HUES6 (cell line): Measurements from ENCODE around the gene PIGH.

ENCODE experiments used
- H3K27ac ChIP-seq: 2 replicates; pipeline ENCODE4 v1.7.0; 2013; ENCODE audit warnings: low read depth, mild to moderate bottlenecking, low read length, inconsistent platforms
- H3K27me3 ChIP-seq: 2 replicates; pipeline ENCODE4 v1.6.1; 2013; ENCODE audit warnings: low read length; ENCODE audit not compliant: control insufficient read depth, insufficient read depth
- H3K36me3 ChIP-seq: 2 replicates; pipeline ENCODE4 v1.6.1; 2013; ENCODE audit warnings: low read length; ENCODE audit not compliant: control insufficient read depth, insufficient read depth
- H3K4me1 ChIP-seq: 2 replicates; pipeline ENCODE4 v1.6.1; 2013; ENCODE audit warnings: low read length; ENCODE audit not compliant: control insufficient read depth, insufficient read depth
- H3K4me3 ChIP-seq: 2 replicates; pipeline ENCODE4 v1.5.1; 2013; ENCODE audit warnings: low read depth, low read length
- H3K9ac ChIP-seq: one replicate; pipeline ENCODE4 v1.6.1; 2013; ENCODE audit warnings: mild to moderate bottlenecking, low read length
- H3K9me3 ChIP-seq: 2 replicates; pipeline ENCODE4 v1.6.1; 2013; ENCODE audit warnings: low read depth, low read length; ENCODE audit not compliant: control insufficient read depth, insufficient read depth

PIGH gene, protein sequence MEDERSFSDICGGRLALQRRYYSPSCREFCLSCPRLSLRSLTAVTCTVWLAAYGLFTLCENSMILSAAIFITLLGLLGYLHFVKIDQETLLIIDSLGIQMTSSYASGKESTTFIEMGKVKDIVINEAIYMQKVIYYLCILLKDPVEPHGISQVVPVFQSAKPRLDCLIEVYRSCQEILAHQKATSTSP

DNA sequence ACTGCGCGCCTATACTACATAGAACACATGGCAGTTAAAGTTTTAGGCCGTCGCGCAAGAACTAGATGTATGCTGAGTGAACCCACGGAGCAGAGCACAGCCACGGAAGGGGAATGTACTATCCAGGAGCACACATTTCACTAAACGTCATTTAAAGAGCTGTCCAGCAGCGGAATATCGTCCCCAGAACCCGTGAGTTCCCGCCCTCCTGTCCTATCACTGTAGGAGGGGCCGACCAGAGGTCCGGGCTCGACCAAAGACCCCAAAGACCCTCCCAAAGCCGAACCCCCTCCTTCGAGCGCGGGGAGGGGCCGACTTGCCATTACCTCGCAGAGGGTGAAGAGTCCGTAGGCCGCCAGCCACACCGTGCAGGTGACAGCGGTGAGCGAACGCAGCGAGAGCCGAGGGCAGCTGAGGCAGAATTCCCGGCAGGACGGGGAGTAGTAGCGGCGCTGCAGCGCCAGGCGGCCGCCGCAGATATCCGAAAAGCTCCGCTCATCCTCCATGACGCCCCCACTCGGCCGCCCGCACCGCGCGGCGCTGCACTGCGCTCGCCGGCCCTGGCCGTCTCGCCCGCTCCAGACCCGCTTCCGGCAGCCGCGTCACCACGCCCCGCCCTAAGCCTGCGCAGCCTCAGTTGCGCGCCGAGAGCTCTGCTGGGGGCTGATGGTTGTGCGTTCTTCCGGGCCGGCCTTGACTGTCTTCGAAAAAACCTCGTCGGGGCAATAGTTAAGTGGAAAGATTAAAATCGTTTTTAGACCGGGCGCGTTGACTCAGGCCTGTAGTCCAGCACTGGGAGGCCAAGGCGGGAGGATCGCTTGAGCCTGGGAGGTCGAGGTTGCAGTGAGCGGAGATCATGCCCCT, at the start of gene PIGH:
Gene PIGH (minus strand): TSS at position 571 of the 864 bp plus-strand sequence. CDS start 65 bp downstream, at position 506.
- Histone ChIP-seq H3K27ac (no peak within 1 kb of the TSS), H3K9me3 (no peaks in the 10 kb centered on the region), H3K9ac (peak within 1 kb of the TSS; percentile 64), H3K27me3 (peaks cover 31% of the 10 kb centered on the region), H3K4me1 (peaks cover 7% of the 10 kb centered on the region), H3K4me3 (peak within 1 kb of the TSS; percentile 74), H3K36me3 (no peaks in the 10 kb centered on the region)

DNA sequence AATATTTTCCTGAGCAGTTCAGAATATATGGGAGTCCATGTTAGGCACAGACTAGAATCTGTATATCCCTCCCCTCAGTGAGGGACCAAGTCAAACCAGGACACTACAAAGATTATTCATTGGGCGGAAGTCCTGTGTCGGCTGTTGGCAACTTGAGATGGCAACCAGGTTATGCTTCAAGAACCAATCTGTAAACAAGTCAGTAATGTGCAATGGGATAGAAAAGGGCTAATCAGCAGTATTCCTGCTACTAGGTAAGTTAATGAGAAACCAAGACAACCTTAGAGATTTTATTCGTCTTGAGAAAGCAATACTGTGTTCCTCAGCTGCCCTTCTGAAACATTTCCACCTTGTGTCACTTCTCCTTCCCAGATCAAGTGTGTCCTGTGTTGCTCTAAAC, 46.1 kb upstream of the PIGH start:
- H3K4me1 ChIP-seq, result no peaks in the 10 kb centered on the region

GRCh38 chr14:67645414-67645813, 45.3 kb upstream of the PIGH start:
- Histone ChIP-seq H3K9ac (no peak overlapping the region), H3K36me3 (peaks cover 55% of the 10 kb centered on the region), H3K27ac (no peak overlapping the region), H3K4me3 (no peak overlapping the region), H3K27me3 (no peaks in the 10 kb centered on the region), H3K4me1 (no peaks in the 10 kb centered on the region), H3K9me3 (no peaks in the 10 kb centered on the region)

More for the DNA sequence above, 46.1 kb upstream of the PIGH start:
- no peaks in the 10 kb centered on the region for H3K9me3 ChIP-seq
- no peak overlapping the region for H3K27ac ChIP-seq
- H3K36me3 ChIP-seq, result peaks cover 62% of the 10 kb centered on the region
- H3K9ac ChIP-seq, result no peak overlapping the region
- H3K4me3 ChIP-seq, result no peak overlapping the region
- H3K27me3 ChIP-seq, result no peaks in the 10 kb centered on the region

- no peak overlapping the region for H3K9ac ChIP-seq
- no peaks in the 10 kb centered on the region for H3K9me3 ChIP-seq
- no peaks in the 10 kb centered on the region for H3K4me1 ChIP-seq
- H3K4me3 ChIP-seq, result no peak overlapping the region
- no peaks in the 10 kb centered on the region for H3K27me3 ChIP-seq
- H3K27ac ChIP-seq, result no peak overlapping the region
- peaks cover 45% of the 10 kb centered on the region for H3K36me3 ChIP-seq
These were observed 44.4 kb upstream of the PIGH start for GRCh38 chr14:67644428-67644827.

DNA sequence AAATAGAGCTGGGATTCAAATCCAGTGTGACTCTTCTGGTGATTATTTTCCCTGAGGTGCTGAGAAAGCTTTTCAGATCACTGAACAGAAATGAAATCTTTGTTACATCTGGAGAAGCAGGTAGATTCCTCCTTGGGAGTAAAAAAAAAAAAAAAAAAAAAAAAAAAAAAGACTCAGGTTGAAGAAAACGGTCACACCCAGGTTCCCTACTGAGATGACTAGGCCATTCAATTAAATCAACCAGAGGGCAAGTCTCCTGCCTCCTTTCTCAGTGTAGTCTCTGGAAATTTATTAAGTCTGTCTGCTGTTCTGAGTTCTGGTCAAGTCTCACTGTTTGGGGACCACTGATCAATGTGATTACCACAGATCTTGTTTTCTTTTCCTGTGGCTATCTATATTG, 43.6 kb upstream of the PIGH start:
- Histone ChIP-seq H3K9me3 (no peaks in the 10 kb centered on the region), H3K4me1 (no peaks in the 10 kb centered on the region), H3K27ac (no peak overlapping the region), H3K4me3 (no peak overlapping the region), H3K27me3 (no peaks in the 10 kb centered on the region), H3K9ac (no peak overlapping the region), H3K36me3 (peaks cover 38% of the 10 kb centered on the region)

DNA sequence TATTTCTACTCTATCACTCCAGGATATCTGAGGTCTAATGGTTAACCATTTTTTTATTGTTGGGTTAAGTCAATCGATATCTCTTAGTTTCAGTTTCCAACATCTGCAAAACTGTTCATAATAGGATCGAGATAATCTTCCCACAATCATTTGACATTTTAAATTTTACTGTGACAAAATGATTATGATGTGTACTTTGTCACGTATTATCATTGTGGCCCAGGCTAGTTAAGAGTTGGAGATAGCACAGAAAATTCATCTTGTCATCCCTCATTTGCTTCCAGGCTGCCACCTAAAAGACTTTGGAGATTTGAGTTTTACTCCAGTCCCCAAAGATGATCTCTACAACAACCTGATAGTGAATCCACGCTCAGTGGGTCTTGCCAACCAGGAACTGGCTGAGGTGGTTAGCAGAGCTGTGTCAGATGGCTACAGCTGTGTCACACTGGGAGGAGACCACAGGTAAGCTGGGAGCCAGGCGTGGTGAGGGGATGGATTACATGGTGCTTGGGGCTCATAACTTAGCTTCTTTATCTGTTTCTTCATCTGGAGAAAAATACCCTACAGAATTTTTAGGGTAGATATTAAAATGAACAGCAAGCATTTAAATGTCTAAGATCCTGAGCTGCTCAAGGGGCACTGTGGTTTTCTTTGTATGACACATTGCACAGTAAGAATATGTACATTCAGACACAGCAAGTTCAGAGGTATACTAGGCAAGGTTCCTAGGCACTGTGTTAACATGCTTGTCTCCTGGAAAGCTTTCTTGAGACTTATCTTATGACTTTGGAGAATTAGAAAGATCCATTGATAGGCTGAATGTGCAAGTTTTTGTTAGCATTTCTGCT, 42.1 kb upstream of the PIGH start:
- no peak overlapping the region for H3K4me3 ChIP-seq
- no peaks in the 10 kb centered on the region for H3K9me3 ChIP-seq
- no peaks in the 10 kb centered on the region for H3K27me3 ChIP-seq
- H3K36me3 ChIP-seq, result peaks cover 22% of the 10 kb centered on the region
- H3K4me1 ChIP-seq, result no peaks in the 10 kb centered on the region
- H3K27ac ChIP-seq, result no peak overlapping the region
- no peak overlapping the region for H3K9ac ChIP-seq

DNA sequence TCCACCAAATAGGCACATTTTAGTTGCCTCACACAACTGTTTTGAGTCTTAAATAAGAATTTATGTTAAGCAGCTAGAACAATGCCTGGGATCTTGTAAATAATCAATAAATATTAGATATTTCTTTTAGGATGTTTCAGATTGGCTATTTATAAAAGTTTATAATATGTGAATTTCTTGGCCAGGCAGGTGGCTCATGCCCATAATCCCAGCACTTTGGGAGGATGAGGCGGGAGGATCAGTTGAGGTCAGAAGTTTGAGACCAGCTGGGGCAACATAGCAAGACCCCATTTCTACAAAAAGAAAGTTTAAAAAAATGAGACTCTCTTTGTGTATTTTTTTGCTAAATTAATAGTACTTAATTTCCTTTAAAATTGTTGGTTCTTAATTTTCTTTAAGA, 41.4 kb upstream of the PIGH start:
- Histone ChIP-seq H3K27ac (no peak overlapping the region), H3K27me3 (no peaks in the 10 kb centered on the region), H3K4me3 (no peak overlapping the region), H3K9me3 (no peaks in the 10 kb centered on the region), H3K36me3 (peaks cover 16% of the 10 kb centered on the region), H3K9ac (no peak overlapping the region), H3K4me1 (no peaks in the 10 kb centered on the region)

DNA sequence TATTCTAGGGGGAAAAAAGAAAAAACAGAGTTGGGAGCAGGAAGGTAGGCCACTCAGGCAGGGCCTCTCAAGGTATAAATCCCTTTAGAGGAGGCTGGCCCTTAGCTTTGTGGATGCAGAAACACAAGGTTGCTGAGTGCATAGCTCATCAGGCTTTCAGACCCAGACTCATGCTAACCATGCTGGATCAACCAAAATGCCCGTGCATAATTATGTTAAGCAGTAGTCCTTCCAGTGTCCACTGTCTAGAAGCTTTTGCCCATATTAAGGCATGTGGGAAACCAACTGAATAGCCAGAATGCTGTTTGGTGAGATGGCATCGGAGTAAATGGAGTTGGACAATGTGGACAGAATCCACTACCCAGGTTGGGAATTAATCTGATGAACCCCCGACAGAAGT, 38.6 kb upstream of the PIGH start:
- Histone ChIP-seq H3K9me3 (no peaks in the 10 kb centered on the region), H3K27ac (no peak overlapping the region), H3K36me3 (no peaks in the 10 kb centered on the region; the same call in 1 of the 2 replicates), H3K27me3 (no peaks in the 10 kb centered on the region), H3K4me3 (no peak overlapping the region), H3K9ac (no peak overlapping the region), H3K4me1 (no peaks in the 10 kb centered on the region)

DNA sequence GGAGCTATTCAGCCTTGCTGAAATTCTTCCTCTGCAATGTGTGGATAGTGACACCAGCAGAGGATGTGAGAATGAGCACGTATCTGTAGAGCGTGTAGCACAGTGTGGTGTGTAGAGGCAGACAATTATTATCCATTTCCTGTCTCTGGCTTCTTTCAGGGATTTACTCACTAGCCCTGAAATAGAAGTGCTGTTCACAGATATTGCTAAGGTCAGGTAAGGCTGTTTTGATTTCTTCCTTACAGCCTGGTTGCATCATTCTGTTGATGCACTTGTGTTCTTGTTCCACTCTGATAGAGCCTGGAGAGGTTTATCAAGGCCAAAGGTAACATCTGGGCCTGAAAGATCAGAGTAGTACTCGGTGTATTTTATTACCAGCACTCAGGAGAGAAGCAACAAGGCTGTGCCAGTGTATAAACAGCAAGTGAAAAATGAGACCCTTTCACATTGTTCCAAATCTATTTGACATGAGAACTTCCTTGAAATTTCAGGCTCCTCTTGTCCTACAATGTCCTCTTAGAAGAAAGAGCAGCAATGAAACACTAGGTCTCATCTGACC, 36.4 kb upstream of the PIGH start:
- Histone ChIP-seq H3K27ac (no peak overlapping the region), H3K27me3 (no peaks in the 10 kb centered on the region), H3K4me3 (no peak overlapping the region), H3K36me3 (no peaks in the 10 kb centered on the region), H3K9me3 (no peaks in the 10 kb centered on the region), H3K4me1 (no peaks in the 10 kb centered on the region), H3K9ac (no peak overlapping the region)

GRCh38 chr14:67633451-67634147, 33.5 kb upstream of the PIGH start:
- Histone ChIP-seq H3K27ac (no peak overlapping the region), H3K4me1 (no peaks in the 10 kb centered on the region), H3K27me3 (no peaks in the 10 kb centered on the region), H3K9ac (no peak overlapping the region), H3K4me3 (no peak overlapping the region), H3K9me3 (no peaks in the 10 kb centered on the region), H3K36me3 (no peaks in the 10 kb centered on the region)
